Hair follicular keratinocyte (primary cell): Measurements from ENCODE around the gene NLRP1. TPM values are rescaled to one million over a fixed set of nuclear protein-coding genes. Genes with fewer than 3 reads are reported as not detected.

Experiments used
- total RNA-seq: library from RNA; depleted of rRNA; stranded (reverse); fragments of >200 nt; gene quantifications from 2 replicates; pipeline ENCODE4 v1.2.3, GENCODE V29; 2015

The NLRP1 gene
- total RNA-seq = 23.7 and 43.0 TPM in 2 replicates

GRCh38 chr17:5584383-5585286 lies at the start of gene NLRP1:
TSS of gene NLRP1 (minus strand) at chr17:5584509. CDS start at chr17:5583957, 552 bp downstream.

GRCh38 chr17:5486206-5487124 lies 97.8 kb downstream of the NLRP1 start, which contains the start of gene MIS12:
TSS of gene MIS12 (plus strand) at chr17:5486566. CDS start at chr17:5488863, 2,297 bp downstream.

GRCh38 chr17:5485270-5486205 lies 98.8 kb downstream of the NLRP1 start, which contains the start of gene DERL2:
TSS of gene DERL2 (minus strand) at chr17:5486178. CDS start at chr17:5486161, 17 bp downstream.

Other genes starting within 250 kb of the NLRP1 start
- 68.5 and 96.7 TPM in 2 replicates for gene NUP88, start 164.8 kb downstream of the NLRP1 start, total RNA-seq
- 25.1 and 31.0 TPM in 2 replicates for gene RPAIN, start 164.3 kb downstream of the NLRP1 start, total RNA-seq
- 315 and 586 TPM in 2 replicates for gene C1QBP, start 145.4 kb downstream of the NLRP1 start, total RNA-seq
- 6.1 and 10.8 TPM in 2 replicates for gene DHX33, start 115.5 kb downstream of the NLRP1 start, total RNA-seq
- 34.9 and 63.6 TPM in 2 replicates for gene DERL2, start 98.3 kb downstream of the NLRP1 start, total RNA-seq
- 16.5 and 21.1 TPM in 2 replicates for gene MIS12, start 97.9 kb downstream of the NLRP1 start, total RNA-seq